NOMO-1 treated with DMSO at 0.1 percent for 48 hours (cell line): ENCODE data around the gene SPTBN2.

Experiments
- DNase-seq: peaks from one replicate; lab custom pipeline; 2025; ENCODE audit not compliant: unreplicated experiment; lab: John Stamatoyannopoulos, UW

SPTBN2 gene

GRCh38 chr11:66728693-66729385 lies at the start of gene SPTBN2:
SPTBN2 (minus strand) TSS chr11:66729216; CDS start chr11:66721240, 7,976 bp downstream.
- DNase-seq = no peak

DNA sequence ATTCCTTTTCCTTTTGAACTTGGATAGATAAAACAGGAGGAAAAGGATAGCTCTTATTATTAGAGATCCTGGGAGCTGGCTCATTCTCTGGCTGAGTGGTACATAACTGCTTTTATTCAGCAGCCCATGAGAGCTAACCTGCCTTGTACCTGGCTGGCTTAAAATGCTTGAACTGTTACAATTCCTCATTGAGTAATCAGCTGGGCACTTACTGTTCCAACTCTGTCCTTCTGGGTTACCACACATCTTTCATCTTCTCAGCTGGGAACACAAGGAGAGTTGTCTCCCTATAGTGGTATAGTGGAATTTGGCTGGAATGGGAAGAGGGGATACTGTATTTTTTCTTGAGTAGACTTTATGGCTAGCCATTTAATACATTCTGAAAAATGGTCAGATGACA lies 39.8 kb upstream of the SPTBN2 start:
- DNase-seq = no peak

- peak; percentile 51 for DNase-seq
Observed at GRCh38 chr11:66768088-66768521, 39.1 kb upstream of the SPTBN2 start.

GRCh38 chr11:66767666-66768065 lies 38.6 kb upstream of the SPTBN2 start:
- DNase-seq = no peak

DNA sequence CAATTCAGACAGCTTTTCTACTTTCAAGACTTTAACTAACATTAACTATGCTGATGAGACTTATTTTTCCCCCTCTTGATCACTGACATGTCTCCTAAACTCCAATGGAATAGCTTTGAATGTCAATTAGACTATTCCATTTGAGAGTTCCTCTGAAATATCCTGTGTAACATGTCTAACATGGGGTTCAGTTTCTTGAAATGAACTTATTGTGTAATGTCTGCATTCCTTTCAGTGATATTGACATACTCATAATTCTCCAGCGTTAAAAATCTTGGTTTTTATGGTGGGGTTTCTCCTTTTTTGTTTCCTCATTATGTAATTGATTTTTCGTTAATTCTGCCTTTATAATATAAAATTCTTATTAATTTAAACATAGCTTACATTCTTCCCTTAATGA lies 37.7 kb upstream of the SPTBN2 start:
- no peak for DNase-seq

- no peak for DNase-seq
Observed at GRCh38 chr11:66762088-66762487, 33.1 kb upstream of the SPTBN2 start.

DNA sequence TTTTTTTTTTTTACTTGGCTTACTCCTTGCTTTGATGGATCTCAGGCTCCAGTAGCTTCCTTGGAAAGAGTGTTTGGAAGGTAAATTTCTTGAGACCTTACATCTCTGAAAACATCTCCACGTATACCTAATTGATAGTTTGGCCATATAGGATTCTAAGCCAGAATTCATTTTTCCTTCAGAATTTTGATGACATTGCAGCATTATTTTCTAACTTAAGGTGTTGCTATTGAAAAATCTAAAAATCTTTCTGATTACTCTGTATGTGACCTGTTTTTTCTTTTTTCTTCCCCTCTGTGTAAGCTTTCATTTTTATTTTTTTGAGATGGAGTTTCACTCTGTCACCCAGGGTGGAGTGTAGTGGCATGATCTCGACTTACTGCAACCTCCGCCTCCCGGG lies 23.1 kb upstream of the SPTBN2 start:
- DNase-seq = no peak

GRCh38 chr11:66749091-66749490 lies 20.1 kb upstream of the SPTBN2 start:
- DNase-seq = no peak

- DNase-seq = no peak
Observed at GRCh38 chr11:66747480-66747879, 18.5 kb upstream of the SPTBN2 start.

DNA sequence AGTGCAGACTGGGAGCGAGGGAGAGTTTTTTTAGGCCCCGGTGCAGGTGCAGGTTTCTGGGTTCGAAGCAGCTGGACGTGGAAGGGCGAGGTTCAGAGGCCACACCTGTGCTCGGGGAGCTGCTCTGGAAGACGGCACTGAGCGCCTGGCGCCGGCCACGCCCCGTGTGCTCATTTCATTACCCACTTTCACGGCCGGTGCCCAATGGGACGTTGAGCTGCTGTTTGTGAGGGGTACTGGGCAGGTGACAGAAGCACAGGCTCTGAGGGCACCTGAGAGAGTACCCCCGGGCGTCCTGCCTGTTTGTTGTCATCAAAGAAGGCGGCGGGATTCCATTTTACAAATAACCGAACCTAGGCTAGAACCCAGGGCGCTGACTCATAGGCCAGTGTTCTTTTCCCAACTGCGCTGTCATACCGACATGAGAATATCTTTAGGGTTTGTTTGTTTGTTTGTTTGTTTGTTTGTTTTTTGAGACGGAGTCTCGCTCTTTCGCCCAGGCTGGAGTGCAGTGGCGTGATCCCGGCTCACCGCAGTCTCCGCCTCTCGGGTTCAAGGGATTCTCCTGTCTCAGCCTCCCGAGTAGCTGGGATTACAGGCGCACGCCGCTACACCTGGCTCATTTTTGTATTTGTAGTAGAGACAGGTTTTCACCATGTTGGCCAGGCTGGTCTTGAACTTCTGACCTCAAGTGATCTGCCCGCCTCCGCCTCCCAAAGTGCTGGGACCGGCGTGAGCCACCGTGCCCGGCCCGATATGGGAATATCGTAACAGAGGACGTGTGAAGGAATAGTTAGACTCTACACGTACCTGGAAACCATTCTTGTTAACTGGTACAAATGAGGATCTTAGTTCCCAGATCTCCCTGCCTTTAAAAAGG lies 16.6 kb upstream of the SPTBN2 start:
- no peak for DNase-seq

GRCh38 chr11:66744485-66745355 lies 15.7 kb upstream of the SPTBN2 start:
- DNase-seq = peak; percentile 65

- DNase-seq = no peak
Observed at GRCh38 chr11:66743271-66743968, 14.4 kb upstream of the SPTBN2 start.

- no peak for DNase-seq
Observed at GRCh38 chr11:66741153-66741552, 12.1 kb upstream of the SPTBN2 start.

GRCh38 chr11:66739983-66740382 lies 11.0 kb upstream of the SPTBN2 start:
- DNase-seq = no peak

GRCh38 chr11:66734215-66734614 lies 5.2 kb upstream of the SPTBN2 start:
- DNase-seq = no peak

- no peak for DNase-seq
Observed at GRCh38 chr11:66729447-66729846, 431 bp upstream of the SPTBN2 start.

DNA sequence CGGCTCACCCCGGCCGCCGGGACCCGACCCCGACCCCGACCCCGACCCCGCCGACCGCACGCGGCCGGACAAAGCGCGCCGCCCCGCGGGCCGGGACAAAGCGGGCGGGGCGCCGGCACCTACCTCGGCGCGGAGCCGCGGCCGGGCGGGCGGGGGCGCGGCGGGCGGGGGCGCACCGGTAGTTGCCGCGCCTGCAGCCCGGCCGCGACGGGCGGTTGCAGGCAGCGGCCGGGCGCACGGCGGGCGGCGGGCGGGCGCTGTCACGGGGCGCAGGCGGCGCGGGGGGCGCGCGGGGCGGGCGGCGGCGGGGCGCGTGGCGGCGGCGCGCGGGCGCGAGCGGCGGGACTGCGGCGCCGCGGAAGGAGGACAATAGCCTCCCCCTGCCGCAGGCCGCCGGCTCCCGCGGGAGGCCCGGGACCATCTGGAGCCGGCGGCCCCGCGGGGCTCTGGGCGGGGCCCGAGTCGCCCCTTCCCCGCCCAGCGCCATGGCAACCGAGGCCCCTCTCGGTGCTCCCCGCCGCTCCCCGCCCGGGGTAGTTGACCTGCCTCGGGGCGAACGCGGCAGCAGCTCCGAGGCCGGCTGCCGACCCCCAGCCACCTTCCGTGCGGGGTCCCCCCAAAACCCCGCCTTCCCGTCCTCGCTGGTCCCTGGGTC lies 851 bp downstream of the SPTBN2 start:
- no peak for DNase-seq

DNA sequence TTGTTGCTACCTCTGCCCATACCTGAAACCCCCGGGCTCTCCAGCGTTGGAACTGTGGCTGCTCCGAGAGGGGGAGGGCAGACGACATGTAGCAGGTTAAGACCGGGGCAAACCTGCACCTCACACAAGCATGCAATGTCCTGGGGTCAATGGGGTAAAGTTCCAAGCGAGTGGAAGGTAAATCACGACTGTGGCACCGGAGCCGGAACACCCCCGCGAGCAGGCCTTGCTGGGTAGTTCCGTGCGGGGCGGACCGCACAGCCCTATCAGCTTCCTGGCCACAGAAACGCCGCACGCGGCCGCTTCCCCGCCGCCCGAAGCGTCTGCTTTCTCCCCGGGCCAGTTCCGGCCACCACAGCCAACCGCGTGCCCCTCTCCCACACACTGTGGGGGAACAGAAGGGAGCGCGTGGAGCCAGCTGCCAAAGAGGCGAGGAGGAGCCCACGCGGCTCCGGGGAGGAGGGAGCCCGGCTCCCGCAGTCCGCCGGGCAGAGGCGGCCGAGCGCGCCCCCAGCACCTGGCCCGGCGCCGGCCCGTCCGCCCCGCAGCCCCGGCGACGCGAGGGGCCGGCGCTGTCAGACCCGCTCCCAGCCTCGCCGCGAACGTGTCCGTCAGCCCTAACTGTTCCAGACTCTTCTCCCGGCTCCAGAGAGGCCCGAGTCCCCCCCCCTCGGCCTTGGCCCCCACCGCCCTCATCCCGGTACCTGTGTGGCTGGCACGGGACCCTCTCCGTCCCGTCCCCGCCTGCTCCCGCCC lies 1.6 kb downstream of the SPTBN2 start:
- no peak for DNase-seq

- DNase-seq = no peak
Observed at GRCh38 chr11:66725647-66726046, 3.4 kb downstream of the SPTBN2 start.
